ENCODE results near the gene GALNT18.

DNA sequence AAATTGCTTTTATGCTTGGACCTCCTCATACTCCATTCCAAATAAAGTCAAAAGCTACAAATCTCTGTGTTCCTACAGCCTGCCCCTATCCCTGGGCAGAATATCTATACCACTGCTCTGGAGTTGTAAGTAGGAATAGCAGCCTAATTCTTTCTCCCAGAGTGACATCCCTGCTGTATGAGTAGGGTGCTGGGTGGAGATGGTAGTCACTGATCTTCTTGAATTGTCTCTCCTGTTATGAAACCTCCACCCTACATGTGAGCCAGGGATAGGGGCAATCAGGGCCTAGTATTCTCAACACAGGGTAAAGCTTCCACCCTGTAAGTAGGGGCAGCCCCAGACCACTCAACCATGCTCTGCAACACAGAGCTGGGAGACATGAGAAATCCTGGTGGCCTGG lies 19.8 kb downstream of the GALNT18 start:
- no peak for TF ChIP-seq CTCF (IDR thresholded peaks at IDR 0.05; ENCODE audit: insufficient read depth, low read length, poor library complexity, severe bottlenecking)
- TF ChIP-seq EZH2phosphoT487 (conservative IDR thresholded peaks at IDR 0.05; ENCODE audit: low read length) = no peak

Data from SU-DHL-6 (cell line).